Measurements from ENCODE around the gene LHX4.

Gene LHX4

DNA sequence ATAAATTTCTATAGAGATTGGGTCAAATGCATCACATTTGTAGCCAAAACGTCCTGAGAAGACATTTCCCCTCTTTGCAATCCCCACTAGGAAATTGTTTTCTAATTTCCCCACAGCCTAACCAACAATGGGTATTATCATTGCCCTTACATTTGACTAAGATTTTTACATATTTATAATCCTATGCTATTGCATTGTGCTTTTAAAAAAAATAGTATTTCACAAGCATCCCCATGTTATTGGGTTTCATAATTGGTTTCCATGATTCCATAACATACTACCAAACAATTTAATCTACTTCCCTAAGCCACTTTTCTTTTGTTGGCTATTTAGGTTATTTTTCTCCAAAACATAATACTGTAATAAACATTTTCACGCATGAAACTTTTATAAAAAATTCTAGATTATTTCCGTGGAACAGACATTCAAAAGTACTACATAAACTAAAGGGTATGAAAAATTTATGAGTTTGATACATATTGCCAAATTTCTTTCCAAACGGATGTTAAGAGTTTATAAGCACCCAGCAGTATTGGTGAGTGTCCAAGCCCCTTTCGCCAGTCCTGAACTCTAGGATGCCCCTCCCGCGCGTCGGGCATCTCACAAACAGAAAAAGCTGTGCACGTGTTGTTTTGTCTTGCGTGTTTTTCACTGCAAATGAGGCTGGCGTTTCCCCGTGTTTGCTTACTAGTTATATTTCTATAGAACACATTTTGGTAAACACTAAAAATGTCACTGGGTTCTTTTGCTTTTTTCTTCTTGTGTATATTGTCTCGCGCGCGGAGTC lies 2.0 kb upstream of the LHX4 start:
- Histone ChIP-seq H2BK12ac (ENCODE audit: low read length) (no peak overlapping the region), H3K36me3 (ENCODE audit: control insufficient read depth in 1 of 2, insufficient read depth in 2 of 2, low read length in 2 of 2) (no peaks in the 10 kb centered on the region), H3K23ac (ENCODE audit: low read length) (no peak overlapping the region), H3K14ac (ENCODE audit: low read length) (no peak overlapping the region), H3K4me2 (ENCODE audit: low read length) (no peak overlapping the region), H3K27me3 (ENCODE audit: insufficient read depth, low read length) (peaks cover 46% of the 10 kb centered on the region), H3K27ac (ENCODE audit: low read depth, low read length) (no peak overlapping the region), H3K4me3 (ENCODE audit: low read depth, low read length) (no peak overlapping the region), H4K8ac (ENCODE audit: low read depth, low read length) (no peak overlapping the region), H4K91ac (ENCODE audit: low read depth, low read length) (no peak overlapping the region), H3K9me3 (ENCODE audit: insufficient read depth, low read depth, low read length) (peaks cover 13% of the 10 kb centered on the region), H3K18ac (ENCODE audit: low read length) (no peak overlapping the region), H3K79me2 (ENCODE audit: control insufficient read depth, insufficient read depth, low read length, poor library complexity) (no peaks in the 10 kb centered on the region), H3K79me1 (ENCODE audit: low read length) (peaks cover 3% of the 10 kb centered on the region), H2AFZ (ENCODE audit: insufficient read depth, low read length, poor library complexity) (no peak overlapping the region), H3K4me1 (ENCODE audit: control insufficient read depth in 1 of 2, insufficient read depth in 2 of 2, low read length in 2 of 2) (peaks cover 14 to 17% of the 10 kb centered on the region in 2 experiments), H3K9ac (ENCODE audit: low read length) (no peak overlapping the region), H4K12ac (ENCODE audit: low read depth, low read length) (no peak overlapping the region), H3K4ac (ENCODE audit: low read depth, low read length) (no peak overlapping the region), H2BK5ac (ENCODE audit: low read depth, low read length, poor library complexity) (no peak overlapping the region), H2AK5ac (ENCODE audit: low read length) (no peak overlapping the region), H2BK120ac (ENCODE audit: insufficient read depth, low read length, poor library complexity) (no peak overlapping the region)
- no CpG with 5 or more reads among the region's 17 CpGs for WGBS (ENCODE audit: extremely low coverage, insufficient coverage, insufficient read length)
- no peak for DNase-seq

- no peak overlapping the region for H3K14ac ChIP-seq (ENCODE audit: low read length)
- peaks cover 3% of the 10 kb centered on the region for H3K79me1 ChIP-seq (ENCODE audit: low read length)
- DNase-seq: peak; percentile 24 to 50
- H4K8ac ChIP-seq (ENCODE audit: low read depth, low read length): no peak overlapping the region
- peaks cover 13% of the 10 kb centered on the region for H3K9me3 ChIP-seq (ENCODE audit: insufficient read depth, low read depth, low read length)
- no peak overlapping the region for H4K12ac ChIP-seq (ENCODE audit: low read depth, low read length)
- H2BK12ac ChIP-seq (ENCODE audit: low read length): no peak overlapping the region
- no peak overlapping the region for H3K27ac ChIP-seq (ENCODE audit: low read depth, low read length)
- no peak overlapping the region for H2AK5ac ChIP-seq (ENCODE audit: low read length)
- no peaks in the 10 kb centered on the region for H3K79me2 ChIP-seq (ENCODE audit: control insufficient read depth, insufficient read depth, low read length, poor library complexity)
- H2AFZ ChIP-seq (ENCODE audit: insufficient read depth, low read length, poor library complexity): peak overlapping the region; percentile 37
- H3K36me3 ChIP-seq (ENCODE audit: control insufficient read depth in 1 of 2, insufficient read depth in 2 of 2, low read length in 2 of 2): no peaks in the 10 kb centered on the region
- no peak overlapping the region for H3K4ac ChIP-seq (ENCODE audit: low read depth, low read length)
- H2BK120ac ChIP-seq (ENCODE audit: insufficient read depth, low read length, poor library complexity): no peak overlapping the region
- no peak overlapping the region for H3K9ac ChIP-seq (ENCODE audit: low read length)
- H4K91ac ChIP-seq (ENCODE audit: low read depth, low read length): no peak overlapping the region
- H2BK5ac ChIP-seq (ENCODE audit: low read depth, low read length, poor library complexity): no peak overlapping the region
- H3K4me1 ChIP-seq (ENCODE audit: control insufficient read depth in 1 of 2, insufficient read depth in 2 of 2, low read length in 2 of 2): peaks cover 14 to 21% of the 10 kb centered on the region in 2 experiments
- H3K4me2 ChIP-seq (ENCODE audit: low read length): peak overlapping the region; percentile 95
- H3K27me3 ChIP-seq (ENCODE audit: insufficient read depth, low read length): peaks cover 54% of the 10 kb centered on the region
- no peak overlapping the region for H3K18ac ChIP-seq (ENCODE audit: low read length)
- peak overlapping the region; percentile 68 for H3K4me3 ChIP-seq (ENCODE audit: low read depth, low read length)
- no peak overlapping the region for H3K23ac ChIP-seq (ENCODE audit: low read length)
- no CpG with 5 or more reads among the region's 57 CpGs for WGBS (ENCODE audit: extremely low coverage, insufficient coverage, insufficient read length)
These were observed 1.2 kb upstream of the LHX4 start for GRCh38 chr1:180228648-180229482.

GRCh38 chr1:180230416-180230790 lies 339 bp downstream of the LHX4 start:
- H3K36me3 ChIP-seq (ENCODE audit: control insufficient read depth in 1 of 2, insufficient read depth in 2 of 2, low read length in 2 of 2): no peaks in the 10 kb centered on the region
- H3K27ac ChIP-seq (ENCODE audit: low read depth, low read length): no peak overlapping the region
- no peak overlapping the region for H4K8ac ChIP-seq (ENCODE audit: low read depth, low read length)
- H3K4me2 ChIP-seq (ENCODE audit: low read length): peak overlapping the region; percentile 91
- H3K18ac ChIP-seq (ENCODE audit: low read length): no peak overlapping the region
- peak overlapping the region; percentile 45 for H2AFZ ChIP-seq (ENCODE audit: insufficient read depth, low read length, poor library complexity)
- peak overlapping the region; percentile 59 for H3K4me3 ChIP-seq (ENCODE audit: low read depth, low read length)
- H2BK12ac ChIP-seq (ENCODE audit: low read length): no peak overlapping the region
- peaks cover 14 to 30% of the 10 kb centered on the region in 2 experiments for H3K4me1 ChIP-seq (ENCODE audit: control insufficient read depth in 1 of 2, insufficient read depth in 2 of 2, low read length in 2 of 2)
- H4K12ac ChIP-seq (ENCODE audit: low read depth, low read length): no peak overlapping the region
- H4K91ac ChIP-seq (ENCODE audit: low read depth, low read length): no peak overlapping the region
- H3K9ac ChIP-seq (ENCODE audit: low read length): no peak overlapping the region
- peaks cover 68% of the 10 kb centered on the region for H3K27me3 ChIP-seq (ENCODE audit: insufficient read depth, low read length)
- no peak overlapping the region for H2BK5ac ChIP-seq (ENCODE audit: low read depth, low read length, poor library complexity)
- no CpG with 5 or more reads among the region's 28 CpGs for WGBS (ENCODE audit: extremely low coverage, insufficient coverage, insufficient read length)
- no peaks in the 10 kb centered on the region for H3K79me2 ChIP-seq (ENCODE audit: control insufficient read depth, insufficient read depth, low read length, poor library complexity)
- peaks cover 13% of the 10 kb centered on the region for H3K9me3 ChIP-seq (ENCODE audit: insufficient read depth, low read depth, low read length)
- no peak overlapping the region for H3K23ac ChIP-seq (ENCODE audit: low read length)
- no peak overlapping the region for H2BK120ac ChIP-seq (ENCODE audit: insufficient read depth, low read length, poor library complexity)
- no peak overlapping the region for H2AK5ac ChIP-seq (ENCODE audit: low read length)
- no peak for DNase-seq
- peaks cover 3% of the 10 kb centered on the region for H3K79me1 ChIP-seq (ENCODE audit: low read length)
- no peak overlapping the region for H3K4ac ChIP-seq (ENCODE audit: low read depth, low read length)
- H3K14ac ChIP-seq (ENCODE audit: low read length): no peak overlapping the region

GRCh38 chr1:180230791-180231505 lies 884 bp downstream of the LHX4 start:
- Histone ChIP-seq H3K4ac (ENCODE audit: low read depth, low read length) (no peak overlapping the region), H3K36me3 (ENCODE audit: control insufficient read depth in 1 of 2, insufficient read depth in 2 of 2, low read length in 2 of 2) (no peaks in the 10 kb centered on the region), H3K9ac (ENCODE audit: low read length) (no peak overlapping the region), H3K27ac (ENCODE audit: low read depth, low read length) (no peak overlapping the region), H3K4me2 (ENCODE audit: low read length) (peak overlapping the region; percentile 91), H3K27me3 (ENCODE audit: insufficient read depth, low read length) (peaks cover 74% of the 10 kb centered on the region), H4K12ac (ENCODE audit: low read depth, low read length) (no peak overlapping the region), H3K4me3 (ENCODE audit: low read depth, low read length) (peak overlapping the region; percentile 59), H4K91ac (ENCODE audit: low read depth, low read length) (no peak overlapping the region), H3K23ac (ENCODE audit: low read length) (no peak overlapping the region), H3K18ac (ENCODE audit: low read length) (no peak overlapping the region), H3K9me3 (ENCODE audit: insufficient read depth, low read depth, low read length) (peaks cover 13% of the 10 kb centered on the region), H2BK120ac (ENCODE audit: insufficient read depth, low read length, poor library complexity) (no peak overlapping the region), H2AFZ (ENCODE audit: insufficient read depth, low read length, poor library complexity) (peak overlapping the region; percentile 45), H3K14ac (ENCODE audit: low read length) (no peak overlapping the region), H2BK12ac (ENCODE audit: low read length) (no peak overlapping the region), H3K79me1 (ENCODE audit: low read length) (peaks cover 3% of the 10 kb centered on the region), H3K79me2 (ENCODE audit: control insufficient read depth, insufficient read depth, low read length, poor library complexity) (no peaks in the 10 kb centered on the region), H2BK5ac (ENCODE audit: low read depth, low read length, poor library complexity) (no peak overlapping the region), H2AK5ac (ENCODE audit: low read length) (no peak overlapping the region), H4K8ac (ENCODE audit: low read depth, low read length) (no peak overlapping the region), H3K4me1 (ENCODE audit: control insufficient read depth in 1 of 2, insufficient read depth in 2 of 2, low read length in 2 of 2) (peaks cover 14 to 30% of the 10 kb centered on the region in 2 experiments)
- WGBS (ENCODE audit: extremely low coverage, insufficient coverage, insufficient read length): no CpG with 5 or more reads among the region's 65 CpGs
- peak; percentile 61 to 88 for DNase-seq
